NCI-H82 (cell line): ENCODE data around the gene PHF2.

ENCODE experiments used
- DNase-seq: peaks from one replicate; lab custom pipeline; 2025; lab: John Stamatoyannopoulos, UW

The PHF2 gene

DNA sequence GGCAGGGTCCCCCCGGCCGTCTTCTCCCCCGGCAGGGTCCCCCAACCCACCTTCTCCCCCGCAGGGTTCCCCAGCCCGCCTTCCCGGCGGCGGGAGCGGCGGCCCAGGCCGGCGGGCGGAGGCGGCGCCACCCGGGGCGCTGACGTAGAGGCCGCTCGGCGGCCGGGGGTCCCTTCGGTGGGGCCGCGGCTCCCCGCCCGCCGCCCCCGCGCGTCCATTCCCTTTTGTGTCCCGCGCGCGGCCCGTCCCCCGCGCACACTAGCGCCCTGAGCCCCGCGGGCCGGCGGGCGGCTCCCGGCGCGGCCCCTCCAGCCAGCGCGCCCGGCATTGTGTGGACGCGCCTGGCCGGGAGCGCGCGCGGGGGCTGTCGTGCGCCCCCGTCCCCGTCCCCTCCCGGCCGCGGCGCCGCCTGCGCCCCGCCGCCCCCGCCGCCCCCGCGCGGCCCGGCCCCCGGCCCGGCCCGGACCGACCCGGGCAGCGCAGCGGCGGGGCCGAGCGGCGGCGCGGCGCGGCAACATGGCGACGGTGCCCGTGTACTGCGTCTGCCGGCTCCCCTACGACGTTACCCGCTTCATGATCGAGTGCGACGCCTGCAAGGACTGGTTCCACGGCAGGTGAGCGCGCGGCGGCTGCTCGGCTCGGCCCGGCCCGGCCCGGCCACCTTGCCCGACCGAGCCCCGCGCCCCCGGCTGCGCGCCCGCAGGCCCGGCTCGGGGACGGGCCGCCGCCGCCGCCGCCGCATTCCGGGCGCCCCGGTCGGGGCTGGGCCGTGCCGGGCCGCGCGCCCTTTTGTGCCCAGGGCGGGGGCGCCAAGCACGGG lies at the start of gene PHF2:
PHF2 (plus strand) TSS at position 327 of the 820 bp plus-strand sequence; CDS start at position 517, 190 bp downstream.
- DNase-seq: peak; percentile 42

GRCh38 chr9:93531374-93531773 lies 45.0 kb upstream of the PHF2 start:
- DNase-seq: no peak

GRCh38 chr9:93532141-93532540 lies 44.2 kb upstream of the PHF2 start:
- DNase-seq: no peak

DNA sequence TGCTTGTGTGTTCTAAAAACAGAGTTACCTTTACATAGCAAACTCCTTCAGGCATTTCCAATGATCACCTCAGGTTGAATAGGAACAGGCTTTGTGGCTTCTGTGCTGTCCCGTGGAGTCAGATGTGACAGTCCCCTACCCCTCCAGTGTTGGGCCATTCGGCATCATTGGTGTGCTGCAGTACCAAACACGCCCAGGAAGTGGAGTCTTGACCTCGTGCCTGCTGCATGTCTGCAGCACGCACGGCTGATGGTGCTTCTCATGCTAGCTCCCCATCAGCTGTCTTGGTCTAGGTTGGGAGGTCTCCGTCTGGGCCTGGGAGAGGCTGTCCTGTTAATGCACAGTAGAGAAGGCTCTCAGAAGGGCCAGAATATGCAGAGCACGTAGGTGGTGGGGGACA lies 42.5 kb upstream of the PHF2 start:
- no peak for DNase-seq

- DNase-seq: no peak
Measured at GRCh38 chr9:93536167-93536566, 40.2 kb upstream of the PHF2 start.

DNA sequence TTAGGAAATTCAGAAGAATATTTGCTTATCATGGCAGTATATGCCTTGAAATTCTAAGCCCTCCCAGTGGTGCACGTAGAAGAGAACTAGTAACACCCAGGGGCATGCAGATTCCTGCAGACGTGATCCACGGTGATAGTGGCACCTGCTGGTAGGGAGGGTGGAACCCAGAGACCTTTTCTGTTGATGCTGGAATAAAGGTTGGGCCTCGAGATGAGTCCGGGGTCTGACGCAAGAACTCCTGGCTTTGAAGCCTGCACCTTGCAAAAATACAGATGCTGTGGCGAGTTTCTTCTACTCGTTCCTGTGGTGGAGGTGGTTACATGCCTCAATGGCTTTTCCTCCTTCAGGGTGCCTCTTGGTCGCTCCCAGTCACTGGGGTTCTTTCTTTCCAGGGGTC lies 39.5 kb upstream of the PHF2 start:
- DNase-seq: no peak

GRCh38 chr9:93540305-93540704 lies 36.1 kb upstream of the PHF2 start:
- no peak for DNase-seq

GRCh38 chr9:93541005-93541404 lies 35.4 kb upstream of the PHF2 start:
- no peak for DNase-seq

DNA sequence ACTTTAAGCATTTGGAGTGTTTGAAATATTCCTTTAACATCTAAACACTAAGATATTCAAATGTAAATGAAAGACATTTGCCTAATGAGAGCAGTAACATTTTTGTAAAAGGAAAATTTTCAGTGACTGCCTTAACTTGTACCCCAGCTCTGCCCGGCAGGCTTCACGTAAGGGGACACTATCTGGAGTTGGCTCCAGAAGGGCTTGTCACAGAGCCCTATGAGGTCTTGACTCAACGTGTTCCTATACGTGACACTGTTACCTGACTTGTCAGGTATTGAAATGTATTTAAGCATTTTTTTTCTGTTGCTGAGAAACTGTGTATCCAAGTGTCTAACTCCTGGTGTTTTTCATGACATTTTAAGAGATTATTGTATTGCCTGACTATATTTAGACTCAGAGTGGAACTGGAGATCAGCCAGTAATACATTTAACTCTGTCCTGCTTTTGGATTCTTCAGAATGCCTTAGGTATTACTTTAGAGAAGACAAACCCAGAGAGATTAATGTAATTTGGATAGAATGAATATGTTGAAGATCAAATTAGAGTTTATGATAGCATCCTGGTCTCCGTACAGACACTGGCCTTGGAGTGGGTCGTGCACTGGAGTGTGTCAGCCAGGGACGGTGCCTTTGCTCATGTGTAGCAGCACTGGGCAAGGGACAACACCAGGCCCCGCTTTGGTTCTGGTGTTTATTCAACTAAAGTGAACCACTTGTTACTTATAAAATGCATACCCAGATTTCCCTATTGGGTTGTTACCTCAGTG lies 34.6 kb upstream of the PHF2 start:
- DNase-seq: no peak

DNA sequence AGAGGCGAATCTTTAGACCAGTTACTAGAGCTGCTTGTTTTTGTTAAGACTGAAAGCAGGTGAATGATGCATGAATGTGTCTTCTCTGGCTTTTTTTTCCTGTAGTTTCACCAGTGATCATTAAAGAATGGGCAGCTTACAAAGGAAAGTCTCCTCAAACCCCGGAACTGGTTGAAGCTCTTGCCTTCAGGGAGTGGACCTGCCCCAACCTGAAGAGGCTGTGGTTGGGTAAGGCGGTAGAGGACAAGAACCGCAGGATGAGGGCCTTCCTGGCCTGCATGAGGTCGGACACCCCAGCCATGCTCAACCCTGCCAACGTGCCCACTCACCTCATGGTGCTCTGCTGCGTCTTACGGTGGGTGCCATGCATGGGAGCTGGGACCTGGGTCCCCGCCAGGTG lies 33.3 kb upstream of the PHF2 start:
- DNase-seq: no peak

DNA sequence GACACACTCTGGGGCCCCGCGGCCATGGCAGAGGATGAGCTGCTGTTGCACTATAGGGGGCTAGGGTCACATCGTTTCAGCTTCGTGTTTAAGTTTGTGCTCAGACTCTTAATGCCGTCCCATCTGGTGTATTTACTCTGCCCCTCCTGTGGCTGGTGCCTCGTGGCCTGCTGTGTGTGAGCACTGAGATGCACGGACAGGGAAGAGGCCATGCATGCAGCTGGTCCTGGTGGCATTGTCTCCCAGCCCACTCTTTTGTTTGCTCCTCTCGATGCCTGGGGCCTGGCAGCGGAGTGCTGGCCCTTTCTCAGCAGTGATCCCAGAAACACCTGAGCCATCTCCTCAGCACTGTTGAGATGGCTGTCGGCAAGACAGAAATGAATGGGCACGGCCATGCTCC lies 30.0 kb upstream of the PHF2 start:
- DNase-seq: no peak

DNA sequence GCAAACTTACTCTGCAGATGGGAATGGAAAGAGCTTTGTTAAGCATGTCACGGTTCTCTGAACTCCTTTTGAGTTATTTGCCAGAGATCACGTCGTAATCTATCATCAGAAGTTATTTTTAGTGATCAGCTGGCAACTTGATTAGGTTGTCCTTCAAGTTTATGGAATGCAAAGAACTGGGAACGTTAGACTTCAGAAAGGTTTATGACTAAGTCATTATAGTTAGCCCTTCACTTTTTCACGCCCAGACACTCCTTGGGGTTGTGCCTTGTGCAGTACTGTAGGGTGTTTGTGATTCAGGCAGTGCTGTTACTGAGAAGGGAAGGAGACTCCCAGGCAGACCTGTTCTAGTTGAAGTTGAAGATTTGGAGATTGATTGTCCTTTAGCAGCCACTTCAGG lies 26.8 kb upstream of the PHF2 start:
- DNase-seq: no peak

DNA sequence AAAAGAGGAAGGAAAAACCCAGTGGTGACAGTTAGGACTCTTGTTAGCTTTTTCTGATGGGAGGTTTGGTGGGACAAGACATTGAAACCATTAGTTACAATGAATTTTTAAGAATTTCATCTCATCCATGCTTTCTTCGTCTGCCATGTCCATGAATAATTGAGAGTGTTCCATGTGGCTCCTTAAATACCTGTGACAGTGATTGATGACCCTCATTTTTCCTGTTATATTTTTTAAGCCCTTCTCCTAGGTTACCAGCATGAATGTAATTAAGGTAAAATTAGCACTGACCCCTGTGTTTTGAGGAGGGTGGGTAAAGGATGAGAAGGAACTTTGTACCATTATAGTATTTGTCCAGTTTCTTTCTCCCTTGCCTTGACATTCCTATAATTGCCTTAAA lies 23.5 kb upstream of the PHF2 start:
- DNase-seq: no peak

- DNase-seq: no peak
Measured at GRCh38 chr9:93555370-93555769, 21.0 kb upstream of the PHF2 start.

- no peak for DNase-seq
Measured at GRCh38 chr9:93557366-93558137, 18.8 kb upstream of the PHF2 start.

GRCh38 chr9:93558503-93558902 lies 17.9 kb upstream of the PHF2 start:
- DNase-seq: no peak

GRCh38 chr9:93560991-93561390 lies 15.4 kb upstream of the PHF2 start:
- no peak for DNase-seq

DNA sequence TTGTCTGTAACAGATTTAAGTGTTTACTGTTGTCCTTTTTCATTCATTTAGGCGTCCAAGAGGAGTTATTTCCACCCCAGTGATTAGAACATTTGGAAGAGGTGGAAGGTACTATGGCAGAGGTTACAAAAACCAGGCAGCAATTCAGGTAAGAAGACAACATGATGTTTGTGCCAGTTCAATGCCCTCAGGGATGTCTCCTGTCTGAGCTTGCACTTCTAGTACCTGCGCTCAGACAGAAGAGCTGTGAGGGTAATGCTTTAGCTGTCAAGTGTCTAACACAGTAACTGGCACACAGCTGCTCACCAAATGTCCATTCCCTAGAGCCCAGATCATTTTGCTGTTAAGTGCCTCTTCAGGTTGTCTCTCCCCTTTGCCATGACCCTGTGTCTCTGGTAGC lies 14.2 kb upstream of the PHF2 start:
- no peak for DNase-seq

GRCh38 chr9:93565089-93565488 lies 11.3 kb upstream of the PHF2 start:
- no peak for DNase-seq

- DNase-seq: peak; percentile 97
Measured at GRCh38 chr9:93566408-93567270, 9.7 kb upstream of the PHF2 start.

GRCh38 chr9:93567271-93567959 lies 9.0 kb upstream of the PHF2 start:
- DNase-seq: peak; percentile 42
